Gastroesophageal sphincter (tissue), 4 donors: Measurements from ENCODE around the gene C1D. TPM values are rescaled to one million over a fixed set of nuclear protein-coding genes. Genes with fewer than 3 reads are reported as not detected.
A peak's percentile ranks its signal among the peaks of the same experiment; 100 is the strongest.
"Not testable (repeated sequence)": the region's sequence is repeated elsewhere in the genome, so short reads cannot be mapped to it uniquely, and the experiment has no call there.

Source experiments
- ATAC-seq: fragments of 150-250 bp; one replicate; pipeline ENCODE4 v1.9.1; 2016; ENCODE audit warnings: mild to moderate bottlenecking, moderate library complexity
- H3K27ac ChIP-seq, 4 donors: fragments of 200-600 bp; sonication (generic) in 3 of 4; 1 replicate in 3 of 4; 2 replicates in 1 of 4; pipeline ENCODE4 v1.5.1; 2016 to 2019
- H3K27me3 ChIP-seq: fragments of 200-600 bp; sonication (generic); one replicate; pipeline ENCODE4 v1.5.1; 2019
- H3K36me3 ChIP-seq, 2 donors: fragments of 200-600 bp; sonication (generic); one replicate each; pipeline ENCODE4 v1.5.1; 2019; ENCODE audit warnings: control low read depth in 1 of 2
- H3K4me1 ChIP-seq, 3 donors: fragments of 200-600 bp; sonication (generic); 1 replicate in 2 of 3; 2 replicates in 1 of 3; pipeline ENCODE4 v1.5.1; 2016 to 2019; ENCODE audit warnings: control low read depth in 2 of 3
- H3K4me3 ChIP-seq, 2 donors: fragments of 200-600 bp; sonication (generic); one replicate each; pipeline ENCODE4 v1.5.1; 2019; ENCODE audit warnings: mild to moderate bottlenecking in 1 of 2, moderate library complexity in 1 of 2
- H3K9me3 ChIP-seq, 3 donors: fragments of 200-600 bp; sonication (generic); one replicate each; pipeline ENCODE4 v1.5.1; 2017 to 2019; ENCODE audit warnings: control low read depth in 2 of 3
- EP300 ChIP-seq: sonication (generic); formaldehyde crosslinking; IDR thresholded peaks from one replicate; pipeline ENCODE4 v1.6.1; 2017; ENCODE audit warnings: antibody characterized with exemption, mild to moderate bottlenecking
- POLR2A ChIP-seq, 2 donors: fragments of 450-650 bp; IDR thresholded peaks; one replicate each; pipeline ENCODE4 v1.6.1; 2017; ENCODE audit warnings: antibody characterized with exemption in 2 of 2, mild to moderate bottlenecking in 2 of 2, moderate library complexity in 1 of 2
- POLR2AphosphoS5 ChIP-seq: sonication (generic); formaldehyde crosslinking; IDR thresholded peaks from one replicate; pipeline ENCODE4 v1.6.1; 2017; ENCODE audit warnings: antibody characterized with exemption
- WGBS, 2 donors: methylation state at CpG; one replicate each; pipeline ENCODE4 v1.1.5; 2018; ENCODE audit warnings: low coverage in 1 of 2; 5-methylcytosine and 5-hydroxymethylcytosine counted together
- total RNA-seq, 4 donors: library from RNA; depleted of rRNA; stranded (reverse); fragments of >200 nt; gene quantifications; one replicate each; pipeline ENCODE4 v1.1.0, GENCODE V29; 2016
- TF ChIP-seq, protein P1 (sequence below), 4 experiments: fragments of 200-600 bp in 2 of 4; fragments of 450-650 bp in 2 of 4; sonication (generic) in 1 of 4; IDR thresholded peaks; one replicate each; pipeline ENCODE4 v1.5.1; 2017 to 2019; ENCODE audit warnings: antibody characterized with exemption in 4 of 4, mild to moderate bottlenecking in 2 of 4, moderate library complexity in 2 of 4

Gene C1D
- total RNA-seq, 4 donors from 2014 or later, result 23.4 to 66.5 (median 47.0) TPM

- 74 to 89% methylated on average over 2 of the region's 2 CpGs for WGBS, 2 donors
- ATAC-seq, result no peak
- no peaks in the 10 kb centered on the region for H3K4me1 ChIP-seq
Observed at GRCh38 chr2:68088940-68089339, 26.1 kb upstream of the C1D start.

GRCh38 chr2:68086166-68086565 lies 23.4 kb upstream of the C1D start:
- Histone ChIP-seq H3K27ac (no peak overlapping the region), H3K27me3 (no peaks in the 10 kb centered on the region), H3K4me1 (no peaks in the 10 kb centered on the region), H3K36me3 (no peaks in the 10 kb centered on the region), H3K9me3 (no peaks in the 10 kb centered on the region), H3K4me3 (no peak overlapping the region)
- TF ChIP-seq POLR2A (IDR thresholded peaks at IDR 0.05), result no peak
- no peak for TF ChIP-seq POLR2AphosphoS5
- TF ChIP-seq, protein P1, sequence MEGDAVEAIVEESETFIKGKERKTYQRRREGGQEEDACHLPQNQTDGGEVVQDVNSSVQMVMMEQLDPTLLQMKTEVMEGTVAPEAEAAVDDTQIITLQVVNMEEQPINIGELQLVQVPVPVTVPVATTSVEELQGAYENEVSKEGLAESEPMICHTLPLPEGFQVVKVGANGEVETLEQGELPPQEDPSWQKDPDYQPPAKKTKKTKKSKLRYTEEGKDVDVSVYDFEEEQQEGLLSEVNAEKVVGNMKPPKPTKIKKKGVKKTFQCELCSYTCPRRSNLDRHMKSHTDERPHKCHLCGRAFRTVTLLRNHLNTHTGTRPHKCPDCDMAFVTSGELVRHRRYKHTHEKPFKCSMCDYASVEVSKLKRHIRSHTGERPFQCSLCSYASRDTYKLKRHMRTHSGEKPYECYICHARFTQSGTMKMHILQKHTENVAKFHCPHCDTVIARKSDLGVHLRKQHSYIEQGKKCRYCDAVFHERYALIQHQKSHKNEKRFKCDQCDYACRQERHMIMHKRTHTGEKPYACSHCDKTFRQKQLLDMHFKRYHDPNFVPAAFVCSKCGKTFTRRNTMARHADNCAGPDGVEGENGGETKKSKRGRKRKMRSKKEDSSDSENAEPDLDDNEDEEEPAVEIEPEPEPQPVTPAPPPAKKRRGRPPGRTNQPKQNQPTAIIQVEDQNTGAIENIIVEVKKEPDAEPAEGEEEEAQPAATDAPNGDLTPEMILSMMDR (IDR thresholded peaks at IDR 0.05), result no peak
- no peak for TF ChIP-seq EP300
- 83% methylated on average over 4 of the region's 4 CpGs; no CpG with 5 or more reads in 1 of the 2 donors for WGBS, 2 donors
- ATAC-seq, result no peak

More at GRCh38 chr2:68088940-68089339, 26.1 kb upstream of the C1D start:
- no peak for TF ChIP-seq EP300
- TF ChIP-seq POLR2AphosphoS5, result no peak
- TF ChIP-seq, protein P1 (IDR thresholded peaks at IDR 0.05), result no peak
- TF ChIP-seq POLR2A (IDR thresholded peaks at IDR 0.05), result no peak
- Histone ChIP-seq H3K9me3 (no peaks in the 10 kb centered on the region), H3K27ac (no peak overlapping the region), H3K27me3 (no peaks in the 10 kb centered on the region), H3K4me3 (no peak overlapping the region), H3K36me3 (no peaks in the 10 kb centered on the region)

DNA sequence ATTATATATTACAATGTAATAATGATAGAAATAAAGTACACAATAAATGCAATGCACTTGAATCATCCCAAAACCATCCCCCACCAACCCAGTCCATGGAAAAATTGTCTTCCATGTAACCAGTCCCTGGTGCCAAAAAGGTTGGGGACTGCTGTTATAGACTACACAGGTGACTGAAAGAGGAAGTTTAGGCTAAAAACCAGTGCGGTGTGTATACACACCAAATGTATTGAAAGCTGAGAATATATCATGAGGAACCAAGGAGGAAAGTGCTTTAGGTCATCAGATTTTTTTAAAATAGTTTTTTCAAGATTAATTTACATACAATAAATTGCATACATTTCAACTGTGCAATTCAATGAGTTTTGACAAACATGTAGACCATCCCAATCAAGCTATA lies 20.5 kb upstream of the C1D start:
- Histone ChIP-seq H3K9me3 (no peaks in the 10 kb centered on the region), H3K4me3 (no peak overlapping the region), H3K27ac (no peak overlapping the region), H3K36me3 (no peaks in the 10 kb centered on the region), H3K4me1 (no peaks in the 10 kb centered on the region), H3K27me3 (no peaks in the 10 kb centered on the region)
- no peak for ATAC-seq
- TF ChIP-seq POLR2AphosphoS5 (no peak), POLR2A (IDR thresholded peaks at IDR 0.05) (no peak), EP300 (no peak)
- TF ChIP-seq, protein P1 (IDR thresholded peaks at IDR 0.05), result no peak
- WGBS, 2 donors, result 88 to 95% methylated on average over 1 of the region's 1 CpG

DNA sequence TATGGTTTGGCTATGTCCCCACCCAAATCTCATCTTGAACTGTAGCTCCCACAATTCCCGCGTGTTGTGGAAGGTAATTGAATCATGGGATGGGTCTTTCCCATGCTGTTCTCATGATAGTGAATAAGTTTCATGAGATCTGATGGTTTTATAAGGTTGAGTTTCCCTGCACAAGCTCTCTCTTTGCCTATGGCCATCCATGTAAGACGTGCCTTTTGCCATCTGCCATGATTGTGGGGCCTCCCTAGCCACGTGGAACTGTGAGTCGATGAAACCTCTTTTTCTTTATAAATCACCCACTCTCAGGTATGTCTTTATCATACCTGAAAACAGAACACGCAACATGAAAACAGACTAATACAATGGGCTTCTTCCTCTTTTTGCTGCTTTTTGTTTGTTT lies 11.2 kb upstream of the C1D start:
- Histone ChIP-seq H3K9me3 (no peaks in the 10 kb centered on the region), H3K27me3 (no peaks in the 10 kb centered on the region), H3K4me1 (no peaks in the 10 kb centered on the region), H3K4me3 (no peak overlapping the region), H3K36me3 (no peaks in the 10 kb centered on the region), H3K27ac (no peak overlapping the region)
- WGBS, 2 donors, result 85 to 88% methylated on average over 5 to 6 of the region's 6 CpGs
- no peak for TF ChIP-seq POLR2A (IDR thresholded peaks at IDR 0.05)
- TF ChIP-seq, protein P1 (IDR thresholded peaks at IDR 0.05), result no peak
- no peak for TF ChIP-seq POLR2AphosphoS5
- no peak for TF ChIP-seq EP300
- no peak for ATAC-seq

- not testable (repeated sequence) for H3K27ac ChIP-seq, H3K27me3 ChIP-seq, H3K36me3 ChIP-seq, ATAC-seq, H3K9me3 ChIP-seq
- WGBS, 2 donors, result 78 to 80% methylated on average over 3 to 7 of the region's 19 CpGs
- Histone ChIP-seq H3K4me1 (peaks cover 6 to 45% (median 10%) of the 10 kb centered on the region in 3 donors), H3K4me3 (peak overlapping the region in 1 of 2 donors; percentile 75)
Observed at GRCh38 chr2:68063797-68064646, 1.2 kb upstream of the C1D start.
